Liver (tissue), 9 donors: Measurements from ENCODE around the gene WFS1. TPM values are rescaled to one million over a fixed set of nuclear protein-coding genes. Genes with fewer than 3 reads are reported as not detected.

Experiments used
- DNase-seq: peaks from one replicate; pipeline ENCODE4 v3.0.0-alpha.2; 2017; ENCODE audit warnings: low spot score
- H3K27ac ChIP-seq, 2 donors: one replicate each; pipeline ENCODE4 v1.7.0; 2013; ENCODE audit warnings: inconsistent platforms in 2 of 2, low read length in 2 of 2, control low read depth in 1 of 2, low read depth in 1 of 2, mild to moderate bottlenecking in 1 of 2
- H3K27me3 ChIP-seq, 4 donors: one replicate each; pipeline versions ENCODE4 v1.6.1 to v1.7.0; 2013; ENCODE audit warnings: low read length in 3 of 4, inconsistent platforms in 1 of 4, mild to moderate bottlenecking in 1 of 4, moderate library complexity in 1 of 4; ENCODE audit not compliant: control insufficient read depth in 4 of 4, insufficient read depth in 4 of 4
- H3K36me3 ChIP-seq, 4 donors: one replicate each; pipeline versions ENCODE4 v1.6.1 to v1.7.0; 2013; ENCODE audit warnings: low read length in 3 of 4, mild to moderate bottlenecking in 3 of 4, low read depth in 1 of 4, moderate library complexity in 1 of 4; ENCODE audit not compliant: control insufficient read depth in 4 of 4, insufficient read depth in 3 of 4
- H3K4me1 ChIP-seq, 4 donors: one replicate each; pipeline versions ENCODE4 v1.6.1 to v1.7.0; 2013; ENCODE audit warnings: low read length in 3 of 4, mild to moderate bottlenecking in 3 of 4, moderate library complexity in 1 of 4; ENCODE audit not compliant: control insufficient read depth in 4 of 4, insufficient read depth in 4 of 4
- H3K4me3 ChIP-seq, 3 donors: one replicate each; pipeline versions ENCODE4 v1.6.1 to v1.7.0; 2013; ENCODE audit warnings: low read length in 3 of 3, control low read depth in 1 of 3, low read depth in 1 of 3, mild to moderate bottlenecking in 1 of 3
- H3K9ac ChIP-seq, 2 donors: one replicate each; pipeline ENCODE4 v1.7.0; 2013; ENCODE audit warnings: low read length in 2 of 2, mild to moderate bottlenecking in 2 of 2, moderate library complexity in 2 of 2, control low read depth in 1 of 2, low read depth in 1 of 2
- H3K9me3 ChIP-seq, 4 donors: one replicate each; pipeline versions ENCODE4 v1.6.1 to v1.7.0; 2013; ENCODE audit warnings: low read length in 3 of 4; ENCODE audit not compliant: control insufficient read depth in 4 of 4
- EGR1 ChIP-seq, 2 donors: IDR thresholded peaks; 2 replicates each; pipeline ENCODE4 v1.6.1; 2016 to 2018; ENCODE audit warnings: antibody characterized with exemption in 2 of 2, low read depth in 2 of 2
- FOXA2 ChIP-seq: IDR thresholded peaks from 2 replicates; pipeline ENCODE4 v1.6.1; 2016; ENCODE audit warnings: antibody characterized with exemption
- GABPA ChIP-seq, 2 donors: IDR thresholded peaks in 1 of 2; conservative IDR thresholded peaks in 1 of 2; 2 replicates each; pipeline ENCODE4 v1.6.1; 2016; ENCODE audit warnings: antibody characterized with exemption in 2 of 2, mild to moderate bottlenecking in 1 of 2, moderate library complexity in 1 of 2
- HNF4A ChIP-seq, 2 donors: conservative IDR thresholded peaks; 2 replicates each; pipeline ENCODE4 v1.6.1; 2016; ENCODE audit warnings: antibody characterized with exemption in 2 of 2, mild to moderate bottlenecking in 2 of 2
- HNF4G ChIP-seq: IDR thresholded peaks from 2 replicates; pipeline ENCODE4 v1.6.1; 2016; ENCODE audit warnings: antibody characterized with exemption
- JUND ChIP-seq, 2 donors: IDR thresholded peaks; 2 replicates each; pipeline ENCODE4 v1.6.1; 2016; ENCODE audit warnings: antibody characterized with exemption in 2 of 2
- NR2F2 ChIP-seq: IDR thresholded peaks from 2 replicates; pipeline ENCODE4 v1.6.1; 2016; ENCODE audit warnings: antibody characterized with exemption
- RAD21 ChIP-seq, 2 donors: IDR thresholded peaks; 2 replicates each; pipeline ENCODE4 v1.6.1; 2016; ENCODE audit warnings: antibody characterized with exemption in 2 of 2, mild to moderate bottlenecking in 2 of 2
- SP1 ChIP-seq: IDR thresholded peaks from 2 replicates; pipeline ENCODE4 v1.6.1; 2018; ENCODE audit warnings: antibody characterized with exemption, mild to moderate bottlenecking
- TAF1 ChIP-seq: conservative IDR thresholded peaks from 2 replicates; pipeline ENCODE4 v1.6.1; 2016; ENCODE audit warnings: antibody characterized with exemption, mild to moderate bottlenecking
- YY1 ChIP-seq: IDR thresholded peaks from 2 replicates; pipeline ENCODE4 v1.6.1; 2016; ENCODE audit warnings: antibody characterized with exemption, mild to moderate bottlenecking
- WGBS: extraction: QIAGEN DNeasy Blood & Tissue Kit; methylation state at CpG from one replicate; pipeline ENCODE4 v1.1.7; 2013; 5-methylcytosine and 5-hydroxymethylcytosine counted together
- polyA plus RNA-seq, 2 donors: library from polyadenylated mRNA; stranded (reverse) in 1 of 2; unstranded in 1 of 2; fragments of 200-250 nt in 1 of 2; fragments of >200 nt in 1 of 2; fragmentation: Nextera tagmentation in 1 of 2; extraction: Ambion mirVana in 1 of 2; gene quantifications; one replicate each; pipeline versions ENCODE4 v1.2.1 to v1.2.3, GENCODE V29; 2013 to 2015
- total RNA-seq, 2 donors: library from RNA; depleted of rRNA; stranded (reverse); fragments of >200 nt; gene quantifications; one replicate each; pipeline ENCODE4 v1.2.3, GENCODE V29; 2014
- TF ChIP-seq, protein P1 (sequence below): IDR thresholded peaks from 2 replicates; pipeline ENCODE4 v1.6.1; 2016; ENCODE audit warnings: antibody characterized with exemption
- TF ChIP-seq, protein P2 (sequence below): IDR thresholded peaks from 2 replicates; pipeline ENCODE4 v1.6.1; 2016; ENCODE audit warnings: antibody characterized with exemption
- TF ChIP-seq, protein P3 (sequence below): fragments of 150-350 bp; IDR thresholded peaks from 2 replicates; pipeline ENCODE4 v1.5.1; 2017; ENCODE audit warnings: improper control_type of control experiment, low read depth, low read length; ENCODE audit not compliant: missing input control
- TF ChIP-seq, protein P4 (sequence below): IDR thresholded peaks from 2 replicates; pipeline ENCODE4 v1.6.1; 2016; ENCODE audit warnings: antibody characterized with exemption, mild to moderate bottlenecking
- TF ChIP-seq, protein P5 (sequence below): IDR thresholded peaks from 2 replicates; pipeline ENCODE4 v1.6.1; 2016; ENCODE audit warnings: antibody characterized with exemption
- donor health status: healthy.
- donor health status: healthy.
- donor health status: healthy.
- donor health status: healthy.
- donor health status: healthy.

The WFS1 gene
- total and polyA plus RNA-seq, 4 donors: 6.0 to 23.9 (median 13.0) TPM

- Histone ChIP-seq H3K4me1 (peaks cover 5 to 30% (median 14%) of the 10 kb centered on the region in 4 donors), H3K36me3 (no peaks in the 10 kb centered on the region), H3K27me3 (no peaks in the 10 kb centered on the region), H3K27ac (no peak overlapping the region), H3K4me3 (no peak overlapping the region), H3K9me3 (no peaks in the 10 kb centered on the region), H3K9ac (no peak overlapping the region)
- WGBS: 33% methylated on average over 1 of the region's 1 CpG
- TF ChIP-seq SP1: no peak
- TF ChIP-seq, protein P1, sequence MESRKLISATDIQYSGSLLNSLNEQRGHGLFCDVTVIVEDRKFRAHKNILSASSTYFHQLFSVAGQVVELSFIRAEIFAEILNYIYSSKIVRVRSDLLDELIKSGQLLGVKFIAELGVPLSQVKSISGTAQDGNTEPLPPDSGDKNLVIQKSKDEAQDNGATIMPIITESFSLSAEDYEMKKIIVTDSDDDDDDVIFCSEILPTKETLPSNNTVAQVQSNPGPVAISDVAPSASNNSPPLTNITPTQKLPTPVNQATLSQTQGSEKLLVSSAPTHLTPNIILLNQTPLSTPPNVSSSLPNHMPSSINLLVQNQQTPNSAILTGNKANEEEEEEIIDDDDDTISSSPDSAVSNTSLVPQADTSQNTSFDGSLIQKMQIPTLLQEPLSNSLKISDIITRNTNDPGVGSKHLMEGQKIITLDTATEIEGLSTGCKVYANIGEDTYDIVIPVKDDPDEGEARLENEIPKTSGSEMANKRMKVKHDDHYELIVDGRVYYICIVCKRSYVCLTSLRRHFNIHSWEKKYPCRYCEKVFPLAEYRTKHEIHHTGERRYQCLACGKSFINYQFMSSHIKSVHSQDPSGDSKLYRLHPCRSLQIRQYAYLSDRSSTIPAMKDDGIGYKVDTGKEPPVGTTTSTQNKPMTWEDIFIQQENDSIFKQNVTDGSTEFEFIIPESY: no peak
- TF ChIP-seq, protein P2, sequence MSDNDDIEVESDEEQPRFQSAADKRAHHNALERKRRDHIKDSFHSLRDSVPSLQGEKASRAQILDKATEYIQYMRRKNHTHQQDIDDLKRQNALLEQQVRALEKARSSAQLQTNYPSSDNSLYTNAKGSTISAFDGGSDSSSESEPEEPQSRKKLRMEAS: no peak
- no peak for DNase-seq
Observed at GRCh38 chr4:6273661-6273990, 4.0 kb downstream of the WFS1 start.

DNA sequence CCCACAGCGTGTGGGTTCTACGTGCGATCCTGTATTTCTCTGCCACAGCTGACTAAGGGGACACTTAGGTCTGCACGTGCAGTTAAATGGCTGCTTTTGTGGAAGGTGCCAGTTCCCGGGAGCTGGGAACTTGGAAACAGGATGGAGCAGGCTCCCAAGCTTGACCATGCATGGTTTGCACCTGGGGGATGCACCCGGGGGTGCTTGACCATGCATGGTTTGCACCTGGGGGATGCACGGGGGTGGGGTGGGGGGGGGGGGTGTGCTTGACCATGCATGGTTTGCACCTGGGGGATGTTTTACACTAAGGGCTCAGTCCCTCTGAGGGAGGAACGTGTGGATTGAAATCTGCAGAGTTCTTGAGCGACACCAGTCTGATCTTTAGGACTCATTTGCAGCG, 5.7 kb downstream of the WFS1 start:
- no peaks in the 10 kb centered on the region for H3K9me3 ChIP-seq
- H3K4me1 ChIP-seq: peaks cover 5 to 28% (median 12%) of the 10 kb centered on the region in 4 donors
- no peak for DNase-seq
- H3K36me3 ChIP-seq: no peaks in the 10 kb centered on the region
- H3K27ac ChIP-seq: no peak overlapping the region
- TF ChIP-seq SP1: no peak
- no peak for TF ChIP-seq HNF4G
- TF ChIP-seq TAF1: no peak
- TF ChIP-seq RAD21 (IDR thresholded peaks at IDR 0.05): no peak
- TF ChIP-seq GABPA (IDR thresholded peaks at IDR 0.05 in 1 of 2, conservative IDR thresholded peaks at IDR 0.05 in 1 of 2): no peak
- TF ChIP-seq, protein P2: no peak
- TF ChIP-seq JUND (IDR thresholded peaks at IDR 0.05): no peak
- TF ChIP-seq, protein P3, sequence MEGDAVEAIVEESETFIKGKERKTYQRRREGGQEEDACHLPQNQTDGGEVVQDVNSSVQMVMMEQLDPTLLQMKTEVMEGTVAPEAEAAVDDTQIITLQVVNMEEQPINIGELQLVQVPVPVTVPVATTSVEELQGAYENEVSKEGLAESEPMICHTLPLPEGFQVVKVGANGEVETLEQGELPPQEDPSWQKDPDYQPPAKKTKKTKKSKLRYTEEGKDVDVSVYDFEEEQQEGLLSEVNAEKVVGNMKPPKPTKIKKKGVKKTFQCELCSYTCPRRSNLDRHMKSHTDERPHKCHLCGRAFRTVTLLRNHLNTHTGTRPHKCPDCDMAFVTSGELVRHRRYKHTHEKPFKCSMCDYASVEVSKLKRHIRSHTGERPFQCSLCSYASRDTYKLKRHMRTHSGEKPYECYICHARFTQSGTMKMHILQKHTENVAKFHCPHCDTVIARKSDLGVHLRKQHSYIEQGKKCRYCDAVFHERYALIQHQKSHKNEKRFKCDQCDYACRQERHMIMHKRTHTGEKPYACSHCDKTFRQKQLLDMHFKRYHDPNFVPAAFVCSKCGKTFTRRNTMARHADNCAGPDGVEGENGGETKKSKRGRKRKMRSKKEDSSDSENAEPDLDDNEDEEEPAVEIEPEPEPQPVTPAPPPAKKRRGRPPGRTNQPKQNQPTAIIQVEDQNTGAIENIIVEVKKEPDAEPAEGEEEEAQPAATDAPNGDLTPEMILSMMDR: no peak
- no peak for TF ChIP-seq EGR1 (IDR thresholded peaks at IDR 0.05; ENCODE audit: low read depth in 2 of 2)
- no peak for TF ChIP-seq NR2F2
- no peak for TF ChIP-seq YY1
- no peak for TF ChIP-seq FOXA2
- no peak for TF ChIP-seq HNF4A (conservative IDR thresholded peaks at IDR 0.05)
- TF ChIP-seq, protein P4, sequence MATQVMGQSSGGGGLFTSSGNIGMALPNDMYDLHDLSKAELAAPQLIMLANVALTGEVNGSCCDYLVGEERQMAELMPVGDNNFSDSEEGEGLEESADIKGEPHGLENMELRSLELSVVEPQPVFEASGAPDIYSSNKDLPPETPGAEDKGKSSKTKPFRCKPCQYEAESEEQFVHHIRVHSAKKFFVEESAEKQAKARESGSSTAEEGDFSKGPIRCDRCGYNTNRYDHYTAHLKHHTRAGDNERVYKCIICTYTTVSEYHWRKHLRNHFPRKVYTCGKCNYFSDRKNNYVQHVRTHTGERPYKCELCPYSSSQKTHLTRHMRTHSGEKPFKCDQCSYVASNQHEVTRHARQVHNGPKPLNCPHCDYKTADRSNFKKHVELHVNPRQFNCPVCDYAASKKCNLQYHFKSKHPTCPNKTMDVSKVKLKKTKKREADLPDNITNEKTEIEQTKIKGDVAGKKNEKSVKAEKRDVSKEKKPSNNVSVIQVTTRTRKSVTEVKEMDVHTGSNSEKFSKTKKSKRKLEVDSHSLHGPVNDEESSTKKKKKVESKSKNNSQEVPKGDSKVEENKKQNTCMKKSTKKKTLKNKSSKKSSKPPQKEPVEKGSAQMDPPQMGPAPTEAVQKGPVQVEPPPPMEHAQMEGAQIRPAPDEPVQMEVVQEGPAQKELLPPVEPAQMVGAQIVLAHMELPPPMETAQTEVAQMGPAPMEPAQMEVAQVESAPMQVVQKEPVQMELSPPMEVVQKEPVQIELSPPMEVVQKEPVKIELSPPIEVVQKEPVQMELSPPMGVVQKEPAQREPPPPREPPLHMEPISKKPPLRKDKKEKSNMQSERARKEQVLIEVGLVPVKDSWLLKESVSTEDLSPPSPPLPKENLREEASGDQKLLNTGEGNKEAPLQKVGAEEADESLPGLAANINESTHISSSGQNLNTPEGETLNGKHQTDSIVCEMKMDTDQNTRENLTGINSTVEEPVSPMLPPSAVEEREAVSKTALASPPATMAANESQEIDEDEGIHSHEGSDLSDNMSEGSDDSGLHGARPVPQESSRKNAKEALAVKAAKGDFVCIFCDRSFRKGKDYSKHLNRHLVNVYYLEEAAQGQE: no peak
- TF ChIP-seq, protein P5, sequence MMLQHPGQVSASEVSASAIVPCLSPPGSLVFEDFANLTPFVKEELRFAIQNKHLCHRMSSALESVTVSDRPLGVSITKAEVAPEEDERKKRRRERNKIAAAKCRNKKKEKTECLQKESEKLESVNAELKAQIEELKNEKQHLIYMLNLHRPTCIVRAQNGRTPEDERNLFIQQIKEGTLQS: no peak
- TF ChIP-seq, protein P1: no peak
- H3K27me3 ChIP-seq: no peaks in the 10 kb centered on the region
- H3K9ac ChIP-seq: no peak overlapping the region
- WGBS: 92% methylated on average over 10 of the region's 10 CpGs
- H3K4me3 ChIP-seq: no peak overlapping the region
